ENCODE results near the gene FOXP2.
"Not testable (repeated sequence)": the region's sequence is repeated elsewhere in the genome, so short reads cannot be mapped to it uniquely, and the experiment has no call there.

Gene FOXP2

DNA sequence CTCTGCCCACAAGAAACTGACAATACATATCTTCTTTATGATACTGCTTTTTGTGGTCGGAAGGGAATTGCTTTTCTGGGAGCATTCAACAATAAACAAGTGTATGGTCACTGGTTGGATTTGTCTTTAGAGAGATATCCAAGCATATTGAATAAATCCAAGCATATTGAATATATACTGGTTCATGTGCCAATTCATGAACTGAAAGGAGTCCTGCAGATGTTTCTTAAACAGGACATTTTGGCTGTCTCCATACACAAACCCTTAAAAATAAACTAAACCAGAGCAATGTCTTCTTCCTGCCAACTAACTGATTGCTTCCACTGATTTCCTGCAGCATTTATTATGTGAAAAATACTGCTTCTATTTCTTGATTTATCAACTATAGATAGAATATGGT, 173.9 kb downstream of the FOXP2 start:
- DNase-seq (ENCODE audit: low read depth) = no peak
- TF ChIP-seq, protein P1, sequence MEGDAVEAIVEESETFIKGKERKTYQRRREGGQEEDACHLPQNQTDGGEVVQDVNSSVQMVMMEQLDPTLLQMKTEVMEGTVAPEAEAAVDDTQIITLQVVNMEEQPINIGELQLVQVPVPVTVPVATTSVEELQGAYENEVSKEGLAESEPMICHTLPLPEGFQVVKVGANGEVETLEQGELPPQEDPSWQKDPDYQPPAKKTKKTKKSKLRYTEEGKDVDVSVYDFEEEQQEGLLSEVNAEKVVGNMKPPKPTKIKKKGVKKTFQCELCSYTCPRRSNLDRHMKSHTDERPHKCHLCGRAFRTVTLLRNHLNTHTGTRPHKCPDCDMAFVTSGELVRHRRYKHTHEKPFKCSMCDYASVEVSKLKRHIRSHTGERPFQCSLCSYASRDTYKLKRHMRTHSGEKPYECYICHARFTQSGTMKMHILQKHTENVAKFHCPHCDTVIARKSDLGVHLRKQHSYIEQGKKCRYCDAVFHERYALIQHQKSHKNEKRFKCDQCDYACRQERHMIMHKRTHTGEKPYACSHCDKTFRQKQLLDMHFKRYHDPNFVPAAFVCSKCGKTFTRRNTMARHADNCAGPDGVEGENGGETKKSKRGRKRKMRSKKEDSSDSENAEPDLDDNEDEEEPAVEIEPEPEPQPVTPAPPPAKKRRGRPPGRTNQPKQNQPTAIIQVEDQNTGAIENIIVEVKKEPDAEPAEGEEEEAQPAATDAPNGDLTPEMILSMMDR (IDR thresholded peaks at IDR 0.05; ENCODE audit: insufficient read depth, low read depth, low read length, missing control alignments) = no peak

DNA sequence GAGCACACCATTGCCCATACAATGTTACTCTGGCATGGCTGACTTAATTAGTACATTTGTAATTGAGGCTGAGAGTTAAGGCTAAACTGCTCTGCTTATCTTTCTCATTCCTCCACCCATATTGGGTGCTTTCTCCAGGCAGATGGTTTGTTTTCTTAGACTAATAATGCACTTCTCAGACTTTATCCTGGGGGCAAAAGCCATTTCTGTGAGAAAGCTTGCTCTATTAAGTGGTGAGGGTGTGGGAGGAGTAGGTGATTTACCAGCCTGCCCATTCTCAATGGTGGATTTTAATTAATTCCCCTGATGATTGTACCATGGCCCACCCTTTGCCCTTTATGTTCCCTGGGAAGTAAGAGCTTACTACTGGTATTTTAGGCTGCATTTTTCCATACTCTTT, 174.8 kb downstream of the FOXP2 start:
- no peak overlapping the region for H3K4me3 ChIP-seq (ENCODE audit: low read length)
- TF ChIP-seq, protein P1 (IDR thresholded peaks at IDR 0.05; ENCODE audit: insufficient read depth, low read depth, low read length, missing control alignments) = no peak
- DNase-seq (ENCODE audit: low read depth) = peak; percentile 5

More for the DNA sequence above, 173.9 kb downstream of the FOXP2 start:
- no peak overlapping the region for H3K4me3 ChIP-seq (ENCODE audit: low read length)

DNA sequence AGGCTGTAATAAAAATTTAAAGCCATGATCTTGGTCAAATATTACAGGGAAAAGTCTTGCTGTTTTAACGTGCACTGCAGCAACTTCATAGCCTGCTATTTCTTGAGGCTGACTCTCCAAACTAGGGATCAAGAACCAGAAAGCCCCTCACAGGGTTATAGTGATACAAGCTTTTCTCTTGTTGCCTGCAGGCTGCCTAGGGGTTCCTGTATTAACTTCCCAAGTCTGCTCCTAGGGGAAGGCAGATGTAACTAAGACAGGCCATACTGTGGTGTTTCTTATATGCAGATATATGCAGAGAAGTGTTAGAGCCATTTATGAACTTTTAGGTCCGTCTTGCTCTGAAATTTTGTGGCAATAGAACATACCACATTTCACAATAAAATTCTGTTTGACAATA, 175.7 kb downstream of the FOXP2 start:
- H3K4me3 ChIP-seq (ENCODE audit: low read length) = no peak overlapping the region
- DNase-seq (ENCODE audit: low read depth) = no peak
- TF ChIP-seq, protein P1 (IDR thresholded peaks at IDR 0.05; ENCODE audit: insufficient read depth, low read depth, low read length, missing control alignments) = no peak

DNA sequence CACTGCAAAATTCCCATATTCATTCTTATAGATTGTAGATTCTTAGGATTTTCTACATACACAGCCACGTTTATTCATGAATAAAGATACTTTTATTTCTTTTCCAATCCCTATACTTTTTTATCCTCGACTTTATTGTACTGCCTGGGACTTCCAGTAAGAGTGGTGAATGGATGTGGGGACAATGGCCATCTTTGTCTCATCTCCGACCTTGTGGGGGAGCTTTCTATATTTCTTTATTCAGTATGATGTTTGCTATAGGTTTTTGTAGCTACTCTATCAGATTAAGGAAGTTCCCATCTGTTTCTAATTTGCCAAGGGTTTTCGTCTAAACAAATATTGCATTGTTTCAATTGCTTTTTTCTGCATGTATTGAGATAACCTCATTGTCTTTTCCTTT, 184.3 kb downstream of the FOXP2 start:
- no peak for DNase-seq (ENCODE audit: low read depth)
- TF ChIP-seq, protein P1 (IDR thresholded peaks at IDR 0.05; ENCODE audit: insufficient read depth, low read depth, low read length, missing control alignments) = no peak
- no peak overlapping the region for H3K4me3 ChIP-seq (ENCODE audit: low read length)

DNA sequence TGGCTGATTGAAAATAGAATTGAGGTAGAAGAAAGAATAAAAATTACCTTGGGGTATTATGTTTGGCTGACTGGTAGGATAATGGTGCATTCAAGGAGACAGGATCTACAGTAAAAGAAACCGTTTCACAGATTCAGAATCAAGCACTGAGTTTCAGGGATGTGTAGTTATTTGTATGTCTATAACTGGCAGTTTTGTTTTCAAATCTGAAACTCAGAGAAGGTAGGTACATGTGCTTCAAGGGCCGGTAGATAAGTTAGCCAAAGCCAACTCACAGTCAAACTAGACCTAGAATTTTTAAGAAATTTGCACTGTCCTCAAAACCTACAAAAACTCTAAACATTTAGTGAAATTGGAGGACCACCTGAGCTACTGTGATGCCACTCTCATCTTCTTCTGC, 191.5 kb downstream of the FOXP2 start:
- DNase-seq (ENCODE audit: low read depth) = no peak
- H3K4me3 ChIP-seq (ENCODE audit: low read length) = no peak overlapping the region
- TF ChIP-seq, protein P1 (IDR thresholded peaks at IDR 0.05; ENCODE audit: insufficient read depth, low read depth, low read length, missing control alignments) = no peak

DNA sequence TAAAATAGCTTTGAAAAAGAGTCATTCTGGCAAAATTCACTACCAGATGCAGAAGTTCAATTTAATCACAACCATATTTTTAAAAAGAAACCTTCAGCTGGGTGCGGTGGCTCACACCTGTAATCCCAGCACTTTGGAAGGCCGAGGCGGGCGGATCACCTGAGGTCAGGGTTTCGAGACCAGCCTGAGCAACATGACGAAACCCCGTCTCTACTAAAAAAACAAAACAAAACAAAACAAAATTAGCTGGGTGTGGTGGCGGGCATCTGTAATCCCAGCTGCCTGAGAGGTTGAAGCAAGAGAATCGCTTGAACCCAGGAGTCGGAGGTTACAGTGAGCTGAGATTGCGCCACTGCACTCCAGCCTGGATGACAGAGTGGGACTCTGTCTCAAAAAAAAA, 194.2 kb downstream of the FOXP2 start:
- DNase-seq (ENCODE audit: low read depth); H3K4me3 ChIP-seq (ENCODE audit: low read length): not testable (repeated sequence)

DNA sequence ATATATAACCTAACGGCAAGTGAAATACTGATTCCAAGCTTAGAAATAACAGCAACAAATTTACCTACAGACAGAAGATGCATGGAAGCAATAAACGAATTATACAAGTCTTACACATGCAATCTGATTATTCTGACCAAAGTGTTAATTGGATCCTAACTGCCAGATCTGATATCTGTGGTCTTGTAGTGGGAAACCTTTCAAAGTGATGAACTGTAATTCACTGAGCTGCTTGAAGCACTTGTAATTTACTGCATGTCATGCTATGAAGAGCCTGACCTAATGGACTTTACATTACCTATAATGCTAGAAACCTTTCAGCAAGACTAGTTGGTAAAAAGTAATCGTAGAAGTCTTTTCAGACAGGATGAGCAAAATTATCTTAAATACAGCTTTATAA, 205.6 kb downstream of the FOXP2 start:
- H3K4me3 ChIP-seq (ENCODE audit: low read length) = no peak overlapping the region
- no peak for DNase-seq (ENCODE audit: low read depth)
- TF ChIP-seq, protein P1 (IDR thresholded peaks at IDR 0.05; ENCODE audit: insufficient read depth, low read depth, low read length, missing control alignments) = no peak

DNA sequence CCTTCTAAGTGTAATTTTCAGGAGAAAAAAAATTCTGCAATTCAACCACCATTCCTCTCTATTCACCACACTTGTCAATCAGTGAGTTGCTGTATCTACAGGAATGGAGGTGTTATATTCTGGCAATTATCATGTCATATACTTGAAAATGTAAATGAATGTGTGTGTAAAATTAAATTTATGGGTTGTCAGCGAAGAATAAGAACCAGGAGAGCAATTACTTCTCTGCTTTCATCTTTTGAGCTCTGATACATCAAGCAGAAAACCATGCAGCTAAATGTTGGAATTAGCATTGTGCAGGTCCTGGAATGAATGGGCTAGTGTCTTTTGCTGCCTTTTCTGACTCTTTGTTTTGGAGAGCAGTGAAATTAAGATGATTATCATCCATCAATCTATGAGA, 207.6 kb downstream of the FOXP2 start:
- DNase-seq (ENCODE audit: low read depth) = no peak
- TF ChIP-seq, protein P1 (IDR thresholded peaks at IDR 0.05; ENCODE audit: insufficient read depth, low read depth, low read length, missing control alignments) = no peak
- no peak overlapping the region for H3K4me3 ChIP-seq (ENCODE audit: low read length)
